NB4 (cell line): ENCODE data around the gene SMIM45.

ENCODE experiments used
- MAX ChIP-seq: IDR thresholded peaks from 2 replicates; pipeline ENCODE4 v1.6.1; 2011; ENCODE audit warnings: low read depth, low read length
- POLR2A ChIP-seq: IDR thresholded peaks from 2 replicates; pipeline ENCODE4 v1.6.1; 2011; ENCODE audit warnings: mild to moderate bottlenecking; ENCODE audit not compliant: insufficient read length; ENCODE audit errors: extremely low read depth

DNA sequence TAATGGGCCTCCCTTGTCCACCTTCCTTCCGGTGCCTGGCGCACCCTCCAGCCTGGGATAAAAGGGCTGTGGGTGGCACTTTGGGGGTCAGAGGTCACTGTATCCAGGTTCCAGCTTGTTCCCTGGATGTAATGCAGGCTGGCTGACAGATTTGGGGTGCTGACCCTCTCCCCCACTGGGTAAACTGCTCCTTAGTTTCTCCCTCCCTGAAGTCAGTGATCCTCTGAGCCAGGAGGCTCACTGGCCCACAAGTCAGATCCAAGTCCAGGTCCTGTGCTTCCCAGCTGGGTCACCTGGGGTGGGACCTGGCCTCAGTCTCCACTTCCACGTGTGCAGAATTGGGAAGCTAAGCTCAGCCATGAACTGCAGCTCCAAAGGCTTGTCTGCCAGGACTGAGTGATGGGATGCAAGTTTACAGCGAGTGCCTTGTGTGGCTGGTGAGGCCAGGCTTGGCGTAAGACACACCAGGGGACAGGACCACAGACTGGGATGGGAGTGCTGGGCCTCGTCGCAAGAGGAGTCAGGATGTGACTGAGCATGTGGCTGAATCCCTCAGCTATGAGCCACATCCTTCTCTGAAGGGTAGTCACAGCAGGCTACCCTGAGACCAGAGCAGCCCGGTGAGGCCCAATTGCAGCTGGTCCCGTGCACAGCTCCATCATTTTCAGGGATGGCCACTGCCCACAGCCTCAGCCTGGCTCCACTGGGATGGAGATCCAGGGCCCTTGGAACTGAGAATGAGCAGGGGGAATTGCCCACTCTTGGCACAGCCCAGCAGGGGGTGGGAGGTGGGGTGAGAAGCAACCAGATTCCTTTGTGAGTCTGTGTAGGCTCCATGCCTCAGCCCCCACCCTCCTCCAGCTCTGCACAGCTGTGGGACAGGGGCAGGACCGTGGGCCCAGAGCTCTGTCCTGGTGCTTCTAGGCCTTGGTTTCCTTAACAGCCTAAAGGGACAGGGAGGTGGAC lies 44.2 kb upstream of the SMIM45 start:
- TF ChIP-seq MAX (no peak), POLR2A (no peak)
